ENCODE measurements around the gene EXOC6.

EXOC6 gene

GRCh38 chr10:93059975-93060886, 211.9 kb downstream of the EXOC6 start, which contains the start of gene CYP26C1:
Gene CYP26C1 (plus strand): TSS chr10:93060798. CDS start chr10:93061264, 466 bp downstream.
- ChIA-PET POLR2A (no interaction called here), CTCF (no interaction called here)
- Histone ChIP-seq H3K4me1 (ENCODE audit: control insufficient read depth, insufficient read depth, low read length) (no peaks in the 10 kb centered on the region), H3K9me3 (ENCODE audit: control insufficient read depth, insufficient read depth, low read depth, low read length) (no peaks in the 10 kb centered on the region), H3K4me3 (ENCODE audit: low read depth, low read length) (no peak within 1 kb of the TSS), H3K27ac (ENCODE audit: extremely low read depth, low read depth, low read length) (no peak within 1 kb of the TSS), H3K36me3 (ENCODE audit: control insufficient read depth in 2 of 2, insufficient read depth in 1 of 2, low read length in 2 of 2) (peaks cover 0 to 29% of the 10 kb centered on the region in 2 experiments; a peak in 1 of 3 replicates)
- TF ChIP-seq GFI1B (tag by site-specific recombination; IDR thresholded peaks at IDR 0.05) (no peak), ZNF707 (tag by site-specific recombination; IDR thresholded peaks at IDR 0.05) (no peak), ZNF362 (tag by site-specific recombination; IDR thresholded peaks at IDR 0.05) (no peak), ZNF449 (tag by site-specific recombination; IDR thresholded peaks at IDR 0.05) (no peak), ZNF768 (tag by site-specific recombination; IDR thresholded peaks at IDR 0.05) (no peak), ZSCAN16 (tag by site-specific recombination; IDR thresholded peaks at IDR 0.05) (no peak), ZFP37 (tag by site-specific recombination; IDR thresholded peaks at IDR 0.05) (no peak), GLIS1 (tag by site-specific recombination; IDR thresholded peaks at IDR 0.05) (no peak), ZNF2 (tag by site-specific recombination; IDR thresholded peaks at IDR 0.05) (no peak), ZNF280C (tag by site-specific recombination; IDR thresholded peaks at IDR 0.05) (no peak)

GRCh38 chr10:93060887-93061593, 212.7 kb downstream of the EXOC6 start:
- ChIA-PET POLR2A (no interaction called here), CTCF (interaction anchor here (1.1 kb wide), 1 partner anchor 7 kb away, joined by 4 read pairs; no protein-coding TSS in a partner anchor)
- no peak for TF ChIP-seq BCL11A (tag by site-specific recombination; IDR thresholded peaks at IDR 0.05; ENCODE audit: low read depth)
- TF ChIP-seq MEIS1 (CRISPR knock-in tag; IDR thresholded peaks at IDR 0.05; ENCODE audit: borderline replicate concordance): no peak
- TF ChIP-seq RBAK (tag by site-specific recombination; IDR thresholded peaks at IDR 0.05): no peak
- no peak for TF ChIP-seq ZNF449 (tag by site-specific recombination; IDR thresholded peaks at IDR 0.05)
- no peak for TF ChIP-seq IKZF3 (tag by site-specific recombination; IDR thresholded peaks at IDR 0.05)
- TF ChIP-seq ZBTB17 (tag by site-specific recombination; IDR thresholded peaks at IDR 0.05): no peak
- no peak overlapping the region for H3K4me3 ChIP-seq (ENCODE audit: low read depth, low read length)
- no peaks in the 10 kb centered on the region for H3K9me3 ChIP-seq (ENCODE audit: control insufficient read depth, insufficient read depth, low read depth, low read length)
- H3K4me1 ChIP-seq (ENCODE audit: control insufficient read depth, insufficient read depth, low read length): no peaks in the 10 kb centered on the region
- H3K36me3 ChIP-seq (ENCODE audit: control insufficient read depth in 2 of 2, insufficient read depth in 1 of 2, low read length in 2 of 2): peaks cover 0 to 29% of the 10 kb centered on the region in 2 experiments; a peak in 1 of 3 replicates
- H3K27ac ChIP-seq (ENCODE audit: extremely low read depth, low read depth, low read length): no peak overlapping the region

All from HEK293 (cell line).